Stimulated activated naive CD8-positive, alpha-beta T cell treated with anti-CD3 and anti-CD28 coated beads, Interleukin-15, Interleukin-2, amounts not matched to agents 100 U/mL and 50 U/mL, for 24 hours (primary cell): ENCODE results near the gene ACOT7.
"Not testable (repeated sequence)": the region's sequence is repeated elsewhere in the genome, so short reads cannot be mapped to it uniquely, and the experiment has no call there.

ENCODE experiments used
- ATAC-seq: fragments of 150-1000 bp; cut with Tn5 transposase; one replicate; pipeline ENCODE4 v1.10.0; 2021
- DNase-seq: peaks from one replicate; pipeline ENCODE4 v3.0.0; 2021

Gene ACOT7, protein sequence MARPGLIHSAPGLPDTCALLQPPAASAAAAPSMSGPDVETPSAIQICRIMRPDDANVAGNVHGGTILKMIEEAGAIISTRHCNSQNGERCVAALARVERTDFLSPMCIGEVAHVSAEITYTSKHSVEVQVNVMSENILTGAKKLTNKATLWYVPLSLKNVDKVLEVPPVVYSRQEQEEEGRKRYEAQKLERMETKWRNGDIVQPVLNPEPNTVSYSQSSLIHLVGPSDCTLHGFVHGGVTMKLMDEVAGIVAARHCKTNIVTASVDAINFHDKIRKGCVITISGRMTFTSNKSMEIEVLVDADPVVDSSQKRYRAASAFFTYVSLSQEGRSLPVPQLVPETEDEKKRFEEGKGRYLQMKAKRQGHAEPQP

DNA sequence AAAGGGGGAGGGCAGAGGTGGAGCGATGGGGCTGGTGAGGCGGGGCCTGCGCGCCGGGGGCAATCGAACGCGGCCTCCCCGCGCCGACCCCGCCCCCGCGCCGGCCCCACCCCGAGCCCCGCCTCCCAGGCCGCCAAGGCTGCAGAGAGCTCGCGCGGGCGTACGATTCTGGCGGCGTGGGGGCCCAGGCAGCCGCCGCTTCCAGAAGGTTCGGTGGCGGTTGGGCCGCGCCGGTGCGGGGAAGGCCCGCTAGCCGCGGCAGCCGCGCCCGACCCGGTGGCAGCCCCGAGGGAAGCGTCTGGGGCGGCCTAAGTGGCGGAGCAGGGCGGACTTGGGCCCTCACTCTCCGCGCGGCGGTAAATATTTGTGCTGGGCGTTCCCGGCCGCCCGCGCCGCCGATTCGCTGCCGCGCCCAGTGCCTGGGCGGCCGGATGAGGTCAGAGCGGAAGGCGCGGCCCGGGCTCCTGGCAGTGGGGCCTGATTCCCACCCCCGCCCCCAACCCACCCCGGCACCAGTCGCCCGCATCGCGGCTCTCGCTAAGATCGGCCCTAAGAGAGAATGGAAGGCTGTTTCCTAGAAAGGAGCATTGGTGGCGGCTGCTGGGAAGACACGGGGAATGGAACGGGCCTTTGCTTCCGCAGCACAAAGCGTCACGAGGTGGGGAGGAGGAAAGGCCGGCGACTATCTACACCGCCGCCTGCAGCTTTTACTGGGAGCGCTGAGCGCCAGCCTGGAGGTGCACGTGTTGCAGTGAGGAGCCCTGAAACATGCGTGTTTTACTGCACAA, at the start of gene ACOT7:
TSS of gene ACOT7 (minus strand) at position 368 of the 788 bp plus-strand sequence. CDS start 368 bp downstream, outside the sequence.
- peak; percentile 90 for ATAC-seq

DNA sequence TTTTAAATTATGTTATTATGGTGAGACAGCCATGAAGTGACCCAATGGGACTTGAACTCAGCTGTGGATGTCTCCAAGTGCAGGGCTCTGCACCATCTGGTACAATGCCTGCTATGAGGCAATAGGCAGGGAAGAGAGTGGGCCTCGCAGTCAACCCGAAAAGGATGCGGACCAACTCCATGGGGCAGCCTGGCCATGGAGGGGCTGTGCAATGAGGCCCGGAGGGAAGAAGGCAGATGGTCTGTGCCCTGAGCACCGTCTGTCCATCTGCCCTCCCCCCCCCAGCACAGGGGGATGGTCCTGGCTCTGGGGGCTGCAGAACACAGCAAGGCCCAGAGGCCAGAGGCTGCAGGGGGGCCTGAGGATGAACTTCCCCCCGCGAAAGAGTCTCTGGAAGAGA, 48.0 kb upstream of the ACOT7 start:
- ATAC-seq: no peak
- DNase-seq: no peak

More for the DNA sequence above, at the start of gene ACOT7:
- peak; percentile 93 for DNase-seq

DNA sequence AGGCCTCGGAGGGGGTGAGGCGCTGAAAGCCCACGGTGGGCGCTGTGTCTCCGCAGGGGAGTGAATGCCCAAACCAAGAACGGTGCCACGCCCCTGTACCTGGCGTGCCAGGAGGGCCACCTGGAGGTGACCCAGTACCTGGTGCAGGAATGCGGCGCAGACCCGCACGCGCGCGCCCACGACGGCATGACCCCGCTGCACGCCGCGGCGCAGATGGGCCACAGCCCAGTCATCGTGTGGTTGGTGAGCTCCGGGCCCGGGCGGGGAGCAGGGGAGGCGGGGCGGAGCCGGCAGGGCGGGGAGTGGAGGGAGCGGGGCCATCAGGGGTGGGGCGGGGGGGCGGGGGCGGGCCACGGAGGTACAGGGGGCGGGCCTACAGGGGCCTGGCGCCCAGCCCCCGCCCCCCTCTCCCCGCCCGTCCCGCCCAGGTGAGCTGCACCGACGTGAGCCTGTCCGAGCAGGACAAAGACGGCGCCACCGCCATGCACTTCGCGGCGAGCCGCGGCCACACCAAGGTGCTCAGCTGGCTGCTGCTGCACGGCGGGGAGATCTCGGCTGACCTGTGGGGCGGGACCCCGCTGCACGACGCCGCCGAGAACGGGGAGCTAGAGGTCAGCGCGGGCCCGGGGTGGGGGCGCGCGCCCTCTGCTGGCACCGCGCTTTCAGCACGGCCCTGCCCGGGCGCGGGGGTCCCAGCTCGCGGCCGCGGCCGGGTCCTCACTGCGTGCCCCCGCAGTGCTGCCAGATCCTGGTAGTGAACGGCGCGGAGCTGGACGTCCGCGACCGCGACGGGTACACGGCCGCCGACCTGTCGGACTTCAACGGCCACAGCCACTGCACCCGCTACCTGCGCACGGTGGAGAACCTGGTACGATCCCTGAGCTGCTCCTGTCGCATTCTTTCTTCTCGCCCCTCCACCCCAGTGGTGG, 46.9 kb upstream of the ACOT7 start:
- peak; percentile 83 for ATAC-seq
- peak; percentile 79 for DNase-seq

DNA sequence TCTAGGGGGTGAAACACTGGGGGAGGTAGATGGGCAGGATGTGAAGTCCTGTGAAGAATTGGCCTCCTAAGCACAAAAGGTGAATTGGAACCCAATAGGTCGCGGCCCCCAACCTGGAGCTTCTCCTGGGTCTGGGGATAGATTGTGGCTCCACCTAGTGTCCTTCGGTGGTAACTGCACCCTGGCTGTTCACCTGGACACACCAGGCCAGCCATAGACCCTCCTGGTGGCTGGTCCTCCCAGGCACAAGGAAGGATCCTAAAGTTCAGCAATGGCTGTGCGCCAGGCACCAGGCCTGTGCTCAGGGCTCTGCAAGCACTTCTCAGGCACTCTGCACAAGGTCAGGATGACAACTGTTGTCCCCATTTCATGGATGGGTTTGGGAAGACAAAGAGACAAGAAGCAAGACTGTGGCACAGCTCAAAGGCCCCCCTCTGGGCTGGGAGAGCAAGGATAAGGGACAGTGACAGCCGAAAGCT, 44.5 kb upstream of the ACOT7 start:
- DNase-seq (peak; percentile 79), ATAC-seq (peak; percentile 67)

DNA sequence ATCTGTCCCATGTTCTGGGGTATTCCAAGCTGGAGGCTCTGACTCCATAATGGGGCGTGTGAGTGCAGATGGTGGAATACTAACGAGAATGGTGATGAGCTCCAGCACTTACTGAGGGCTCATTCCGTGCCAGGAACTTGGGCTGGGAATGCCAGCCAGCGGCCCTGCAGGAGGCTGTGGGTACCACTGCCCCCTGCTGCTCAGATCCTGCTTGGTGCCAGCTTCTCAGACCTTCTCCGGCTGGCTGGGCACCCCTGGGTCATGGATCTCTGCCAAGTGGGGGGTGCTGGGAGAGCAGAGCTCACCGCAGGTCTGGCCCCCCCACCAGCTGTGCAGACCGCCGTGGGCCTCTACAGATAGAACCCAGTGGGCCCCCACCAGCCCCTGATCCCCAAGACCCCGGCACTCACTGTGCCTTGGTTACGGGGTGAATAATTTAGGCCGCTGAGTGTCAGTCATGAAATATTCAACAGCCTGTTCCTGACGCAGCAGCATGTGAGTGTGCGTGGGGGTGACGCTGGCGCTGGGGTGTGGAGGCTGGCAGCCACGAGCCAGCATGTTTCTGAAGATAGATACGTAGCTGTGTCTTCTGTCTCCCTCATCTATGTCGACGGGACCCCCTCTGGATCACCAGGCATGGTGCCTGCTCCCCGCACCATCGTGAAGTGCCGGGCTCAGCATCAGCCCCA, 43.6 kb upstream of the ACOT7 start:
- not testable (repeated sequence) for ATAC-seq, DNase-seq

DNA sequence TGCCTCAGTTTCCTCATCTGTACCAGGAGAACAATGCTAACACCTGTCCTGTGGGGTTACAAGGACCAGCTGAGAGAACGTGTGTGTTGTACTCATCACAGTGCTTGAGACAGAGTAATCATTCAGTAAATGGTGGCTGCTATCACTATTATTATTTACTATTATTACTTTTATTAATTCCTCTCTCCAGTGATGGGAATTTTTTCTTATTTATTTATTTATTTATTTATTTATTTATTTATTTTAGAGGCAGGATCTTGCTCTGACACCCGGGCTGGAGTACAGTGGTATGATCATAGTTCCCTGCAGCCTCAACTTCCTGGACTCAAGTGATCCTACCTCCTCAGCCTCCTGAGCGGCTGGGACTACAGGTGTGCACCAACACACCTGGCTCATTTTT, 42.7 kb upstream of the ACOT7 start:
- DNase-seq, ATAC-seq: not testable (repeated sequence)

DNA sequence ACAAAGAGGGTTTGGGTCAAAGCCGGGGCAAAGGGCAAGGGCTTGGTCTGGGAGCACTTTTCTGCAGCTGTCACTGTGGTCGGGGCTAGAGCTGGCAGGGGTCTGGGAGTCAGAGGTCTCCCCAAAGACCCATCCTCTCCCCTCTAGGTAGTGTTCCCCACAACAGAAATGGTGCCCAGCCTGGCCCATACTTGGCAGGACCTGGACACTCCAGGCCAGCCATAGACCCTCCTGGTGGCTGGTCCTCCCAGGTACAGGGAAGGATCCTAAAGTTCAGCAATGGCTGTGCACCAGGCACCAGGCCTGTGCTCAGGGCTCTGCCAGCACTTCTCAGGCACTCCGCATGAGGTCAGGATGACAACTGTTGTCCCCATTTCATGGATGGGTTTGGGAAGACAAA, 42.0 kb upstream of the ACOT7 start:
- DNase-seq: no peak
- ATAC-seq: no peak

DNA sequence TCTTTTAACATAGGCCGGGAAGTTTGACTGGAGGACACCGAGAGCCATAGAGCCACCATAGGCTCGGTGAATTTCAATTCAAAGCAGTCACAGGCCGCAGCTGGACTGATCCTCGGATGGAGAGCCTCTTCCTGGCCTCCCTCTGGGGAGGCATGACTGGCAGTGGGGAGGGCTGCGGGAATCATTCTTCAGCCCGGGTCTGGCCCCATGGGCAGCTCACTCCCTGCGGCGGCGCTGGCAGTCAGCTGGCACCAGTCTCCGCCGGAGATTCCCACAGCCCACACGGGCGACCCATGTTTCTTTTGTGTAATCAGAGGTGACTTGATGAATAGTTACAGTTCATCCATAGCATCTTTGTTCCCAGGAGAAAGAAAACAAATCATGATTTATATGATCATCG, 41.6 kb upstream of the ACOT7 start:
- ATAC-seq (no peak), DNase-seq (no peak)

DNA sequence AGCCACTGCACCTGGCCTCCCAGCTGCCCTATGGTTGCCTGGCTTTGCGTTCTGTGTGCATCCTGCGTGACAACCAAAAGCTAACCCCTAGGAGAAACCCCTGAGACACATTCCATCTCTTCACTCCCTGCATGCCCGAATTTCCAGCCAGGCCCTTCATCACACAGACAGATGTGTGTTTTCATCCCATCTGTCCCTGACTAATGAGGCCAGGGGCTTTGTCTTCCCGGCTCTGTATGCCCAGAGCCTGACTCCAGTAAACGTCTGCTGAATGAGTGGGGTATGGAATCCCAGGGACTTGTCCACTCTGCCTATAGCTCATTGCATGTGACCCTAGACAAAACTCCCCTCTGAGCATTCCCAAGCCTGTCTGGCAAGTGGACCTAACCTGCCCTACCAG, 40.6 kb upstream of the ACOT7 start:
- DNase-seq (no peak), ATAC-seq (no peak)

DNA sequence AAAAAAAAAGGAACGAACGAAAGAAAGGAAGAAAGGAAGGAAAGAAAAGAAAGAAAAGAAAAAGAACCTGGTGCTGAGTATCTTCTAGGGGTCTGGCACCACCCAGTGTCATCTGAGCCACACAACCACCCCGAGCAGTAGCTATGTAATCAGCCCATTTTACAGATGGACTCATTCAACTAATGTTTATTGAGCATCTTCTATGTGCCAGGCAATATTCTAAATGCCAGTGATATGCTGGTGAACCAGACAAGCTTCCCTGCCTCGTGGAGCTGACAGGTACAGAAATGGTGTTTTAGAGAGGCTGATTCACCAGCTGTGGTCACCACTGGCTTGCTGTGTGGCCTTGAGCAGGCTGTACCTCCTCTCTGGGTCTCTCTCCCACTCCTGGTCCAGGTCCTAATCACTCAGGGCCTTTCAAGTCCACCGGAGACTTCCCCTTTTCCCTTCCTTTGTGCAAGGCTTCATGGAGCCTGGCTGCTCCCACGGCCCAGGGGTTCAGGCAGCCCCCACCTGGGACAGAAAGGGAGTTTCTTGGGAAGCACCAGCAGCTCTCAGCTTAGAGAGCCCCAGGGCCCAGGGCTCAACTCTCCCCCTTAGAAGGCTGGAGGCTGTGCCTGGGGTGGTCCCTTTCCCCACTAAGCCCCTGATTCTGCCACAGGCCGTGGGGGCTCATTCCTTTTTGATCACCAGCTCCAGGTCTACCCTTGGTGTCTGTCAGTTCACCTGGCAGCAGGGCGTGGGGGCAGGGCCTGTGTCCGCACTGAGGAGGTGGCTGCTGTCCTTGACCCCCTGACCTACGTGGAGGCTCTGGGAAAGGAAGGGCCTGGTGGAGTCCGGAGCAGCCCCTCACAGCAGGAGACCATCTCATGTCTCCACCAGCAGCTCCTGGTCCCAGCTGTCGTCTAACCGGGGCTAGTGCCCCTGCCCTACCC, 38.3 kb upstream of the ACOT7 start:
- DNase-seq, ATAC-seq: not testable (repeated sequence)

DNA sequence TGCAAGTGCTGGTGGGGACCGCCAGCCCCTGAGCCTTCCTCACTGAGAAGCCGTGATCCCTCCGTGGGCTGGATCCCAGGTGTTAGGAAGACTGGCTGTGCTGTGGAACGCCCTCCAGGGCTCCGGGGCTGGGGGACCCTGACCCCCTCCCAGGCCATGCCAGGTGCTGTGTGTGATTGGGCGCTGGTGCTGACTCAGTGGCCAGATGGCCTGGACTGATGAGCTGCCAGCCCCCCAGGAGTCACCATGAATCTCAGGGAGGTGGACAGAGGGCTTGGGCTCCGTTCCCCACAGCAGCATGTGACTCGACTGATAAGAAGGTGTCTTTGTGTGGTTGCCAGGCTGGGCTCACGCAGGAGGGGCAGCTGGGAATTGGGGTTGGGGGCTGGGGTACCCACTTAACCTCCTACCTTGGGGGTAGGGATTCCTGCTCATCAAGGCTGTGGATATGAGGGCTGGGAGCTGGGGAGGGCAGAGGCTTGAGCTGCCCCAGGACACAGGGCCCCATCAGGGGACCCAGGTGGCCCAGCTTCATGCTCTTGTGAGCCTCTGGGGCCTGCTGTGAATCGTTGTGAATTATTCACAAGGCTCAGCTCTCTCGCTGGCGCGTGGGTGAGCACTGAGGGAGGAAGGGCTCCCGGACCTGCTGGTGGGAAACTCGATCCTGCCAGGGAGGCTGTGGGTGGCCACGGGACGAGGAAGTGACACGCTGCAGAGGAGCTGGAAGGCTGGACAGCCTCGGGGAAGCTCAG, 36.3 kb upstream of the ACOT7 start:
- not testable (repeated sequence) for DNase-seq, ATAC-seq

DNA sequence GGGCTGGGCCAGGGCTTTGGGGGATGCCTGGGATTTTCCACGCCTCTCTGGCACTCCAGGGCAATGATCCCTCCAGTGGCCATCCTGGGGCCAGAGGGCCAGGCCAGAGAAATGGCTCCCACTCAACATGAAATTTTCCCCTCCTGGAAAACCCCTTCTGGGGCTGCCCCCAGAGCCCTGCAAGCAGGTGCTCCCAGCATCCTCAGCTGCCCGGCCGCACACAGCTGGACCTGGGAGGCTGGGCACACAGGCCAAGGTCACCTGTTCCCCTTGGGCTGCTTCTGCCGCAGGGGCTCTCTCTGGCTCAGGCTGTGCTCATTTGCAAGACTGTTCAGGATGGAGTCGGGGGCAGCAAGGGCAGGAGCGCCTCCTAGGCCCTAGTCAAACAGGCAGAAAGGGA, 34.9 kb upstream of the ACOT7 start:
- DNase-seq, ATAC-seq: not testable (repeated sequence)

DNA sequence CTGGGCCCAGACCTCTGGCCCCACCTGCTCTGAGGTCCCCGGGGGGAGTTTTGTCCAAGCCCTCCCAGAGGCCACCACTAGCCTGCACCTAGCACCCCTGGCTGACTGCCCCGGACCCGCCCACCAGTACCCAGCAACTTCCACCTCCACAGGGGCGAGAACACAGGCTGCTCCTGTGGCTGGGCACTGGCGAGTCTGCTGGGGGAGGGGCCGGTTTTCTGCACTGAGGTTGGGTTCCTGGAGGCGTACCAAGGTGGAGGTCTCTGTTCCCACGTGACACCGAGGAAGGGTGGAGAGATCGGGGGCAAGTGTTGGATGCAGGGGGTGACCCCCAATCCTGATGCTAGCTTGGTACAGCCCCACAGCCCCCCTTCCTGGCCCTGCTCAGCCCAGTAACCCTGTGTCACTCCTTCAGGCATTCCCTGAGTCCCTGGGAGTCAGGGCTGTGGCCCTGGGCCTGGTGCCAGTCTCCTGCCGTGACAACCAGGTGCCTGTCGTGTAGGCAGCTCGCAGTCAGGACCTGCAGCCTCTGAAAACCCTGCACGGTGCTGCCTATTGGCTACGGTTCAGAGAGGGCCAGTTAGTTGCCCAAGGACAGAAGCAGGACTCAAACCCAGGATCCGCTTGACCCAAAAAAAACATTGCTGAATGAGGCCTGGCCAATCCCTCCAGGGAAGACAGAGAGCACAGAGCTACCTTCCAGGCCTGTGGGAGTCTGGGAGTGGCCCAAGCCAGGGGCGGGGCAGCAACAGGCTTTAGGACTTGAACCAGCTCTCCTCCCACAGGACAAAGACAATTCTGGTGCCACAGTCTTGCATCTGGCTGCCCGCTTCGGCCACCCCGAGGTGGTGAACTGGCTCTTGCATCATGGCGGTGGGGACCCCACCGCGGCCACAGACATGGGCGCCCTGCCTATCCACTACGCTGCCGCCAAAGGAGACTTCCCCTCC, 34.1 kb upstream of the ACOT7 start:
- DNase-seq (no peak), ATAC-seq (no peak)

DNA sequence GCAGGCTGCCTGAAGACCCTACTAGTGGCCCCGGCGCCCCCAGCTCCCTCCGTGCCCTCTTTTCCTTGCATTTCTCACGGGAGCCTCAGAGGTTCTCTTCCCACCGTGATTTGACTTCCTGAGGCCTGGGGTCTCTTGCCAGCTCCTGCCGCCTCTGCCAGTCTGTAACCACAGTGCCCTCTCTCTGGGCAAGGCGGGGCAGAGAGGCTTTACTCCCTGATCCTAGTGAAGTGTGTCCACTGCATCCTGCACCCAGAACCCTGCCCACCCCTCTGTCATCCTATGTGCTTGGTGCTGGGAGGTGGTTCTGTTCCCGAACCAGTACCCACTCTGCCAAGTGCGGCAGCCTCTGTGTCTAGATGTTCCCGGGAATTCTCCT, 33.4 kb upstream of the ACOT7 start:
- ATAC-seq (no peak), DNase-seq (no peak)

DNA sequence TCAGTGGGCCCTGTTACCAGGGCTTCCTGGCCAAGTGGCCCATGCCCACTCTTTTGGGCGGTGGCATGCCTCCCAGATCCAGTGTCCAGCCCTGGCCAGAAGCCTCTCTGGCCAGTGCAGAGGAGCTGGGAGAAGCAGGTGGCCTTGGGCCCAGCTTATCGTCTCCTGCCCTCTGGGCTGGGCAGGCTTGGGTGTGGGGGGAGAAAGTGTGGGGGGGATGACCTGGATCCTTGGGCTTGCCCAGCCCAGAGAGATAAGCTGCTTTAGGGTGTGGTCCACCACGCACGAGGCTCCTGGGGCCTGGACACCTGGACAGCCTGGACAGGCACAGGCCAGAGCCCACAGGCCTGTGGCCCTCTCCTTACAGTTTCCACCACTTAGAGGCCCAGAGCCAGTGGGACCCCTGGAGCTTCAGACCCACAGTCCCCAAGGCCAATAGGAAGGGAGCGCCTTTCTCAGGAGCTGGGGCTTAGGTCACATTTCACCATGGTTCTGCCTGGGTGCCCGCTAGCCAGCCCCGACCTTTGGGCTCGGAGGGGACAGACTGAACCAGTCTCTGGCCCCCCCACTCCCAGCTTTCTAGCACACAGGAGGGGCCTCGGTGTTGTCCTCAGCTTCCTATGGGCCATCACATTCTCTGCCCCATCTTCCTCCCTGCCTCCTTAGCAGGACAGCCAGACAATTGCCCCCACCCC, 32.9 kb upstream of the ACOT7 start:
- ATAC-seq: no peak
- DNase-seq: no peak

DNA sequence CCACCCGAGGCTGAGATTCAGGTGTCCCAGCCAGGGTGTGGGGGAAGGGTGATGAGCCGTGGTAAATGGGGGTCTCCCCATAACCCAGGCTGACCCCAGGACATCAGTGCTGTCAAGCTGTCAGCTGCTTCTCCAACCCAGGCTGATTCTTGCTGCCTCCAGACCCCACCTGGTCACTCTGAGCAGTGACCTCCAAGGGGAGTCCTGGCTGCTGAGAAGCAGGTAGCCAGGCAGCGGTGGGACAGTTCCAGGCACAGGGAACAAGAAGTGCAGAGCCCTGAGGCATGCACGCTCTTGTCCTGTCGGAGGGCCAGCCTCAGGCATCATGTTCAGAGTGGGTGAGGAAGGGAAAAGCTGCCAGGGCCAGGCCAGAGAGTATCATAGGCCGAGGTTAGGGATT, 32.1 kb upstream of the ACOT7 start:
- DNase-seq (no peak), ATAC-seq (no peak)
